ENCODE data around the gene UBAP2L.
"Not testable (repeated sequence)": the region's sequence is repeated elsewhere in the genome, so short reads cannot be mapped to it uniquely, and the experiment has no call there.

Gene UBAP2L

DNA sequence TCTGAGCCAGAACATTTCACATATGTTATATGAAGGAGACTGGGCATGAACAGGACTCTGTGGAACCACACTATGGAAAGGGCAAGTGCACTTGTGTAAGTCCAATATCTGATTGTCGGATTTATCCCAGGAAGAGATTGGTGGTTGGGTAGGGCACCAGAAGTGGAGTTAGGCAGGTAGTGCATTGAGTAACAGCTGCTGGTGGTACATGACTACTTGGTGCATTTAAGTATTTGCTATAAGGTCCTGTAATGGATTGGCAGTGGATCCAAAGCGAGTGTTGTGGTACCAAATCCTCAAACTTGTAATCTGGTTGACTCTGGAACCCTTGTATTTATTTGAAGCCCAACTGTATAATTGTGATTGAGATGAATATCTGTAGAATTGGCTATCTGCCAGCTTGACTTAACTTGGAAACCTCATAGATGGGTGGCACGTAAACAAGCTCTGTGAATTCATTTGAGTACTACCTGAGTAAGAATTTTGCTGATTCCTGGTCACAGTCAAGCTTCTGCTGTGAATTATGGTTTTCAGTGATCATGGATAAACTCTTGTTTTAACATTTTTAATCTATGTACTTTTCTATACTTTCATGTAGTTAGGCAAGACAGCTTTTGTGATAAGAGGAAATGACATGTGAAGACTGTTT, 21.1 kb downstream of the UBAP2L start:
- DNase-seq, result no peak

DNA sequence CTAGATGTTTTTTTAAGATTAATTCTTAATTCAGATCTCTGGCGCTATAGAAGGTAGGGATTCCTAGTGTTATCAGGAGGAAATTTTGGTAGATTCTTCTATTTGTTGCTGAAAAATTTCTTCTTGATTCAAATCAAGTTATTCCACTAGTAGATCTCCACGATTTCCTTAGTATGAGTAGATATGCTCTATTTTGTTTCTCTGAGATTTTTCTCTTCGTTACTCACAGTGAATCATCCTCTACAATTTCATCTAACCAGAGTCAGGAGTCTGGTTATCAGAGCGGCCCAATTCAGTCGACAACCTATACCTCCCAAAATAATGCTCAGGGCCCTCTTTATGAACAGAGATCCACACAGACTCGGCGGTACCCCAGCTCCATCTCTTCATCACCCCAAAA, 32.9 kb downstream of the UBAP2L start:
- DNase-seq, result no peak

DNA sequence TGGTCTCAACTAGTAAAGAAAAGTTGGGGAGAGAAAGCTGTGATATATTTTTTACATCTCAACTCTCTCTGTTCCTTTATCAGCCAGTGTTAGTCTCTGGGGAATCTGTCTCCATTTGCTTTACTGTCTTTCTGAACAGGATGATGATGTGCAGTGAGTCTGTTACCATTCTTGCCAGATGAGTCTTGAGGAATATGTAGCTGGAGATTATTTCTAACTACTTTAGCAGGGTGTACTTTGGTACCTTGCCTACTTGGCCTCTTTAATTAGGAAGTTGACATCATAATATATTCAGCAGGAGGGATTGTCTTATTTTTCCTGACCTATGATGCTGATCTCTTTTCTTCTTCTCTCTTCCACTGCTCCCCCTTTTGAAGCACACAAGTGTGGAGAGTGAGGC, 35.9 kb downstream of the UBAP2L start:
- no peak for DNase-seq

DNA sequence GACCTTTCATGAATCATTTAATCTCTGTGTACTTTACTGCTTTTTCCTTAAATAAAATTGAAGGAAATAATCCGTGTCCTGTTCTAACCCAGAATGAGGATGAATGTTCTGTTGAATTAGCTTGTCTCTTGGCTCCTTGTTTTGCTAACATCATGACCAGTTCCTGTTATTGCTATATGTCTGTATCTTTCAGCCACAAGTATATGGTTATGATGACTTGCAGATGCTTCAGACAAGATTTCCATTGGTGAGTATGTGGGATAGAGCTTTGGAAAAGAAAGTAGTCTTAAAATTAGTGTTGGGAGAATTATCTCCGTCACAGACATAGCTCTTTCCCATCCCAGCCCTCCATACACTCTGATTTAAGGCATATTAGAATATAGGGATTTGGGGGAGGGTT, 38.0 kb downstream of the UBAP2L start:
- no peak for DNase-seq

DNA sequence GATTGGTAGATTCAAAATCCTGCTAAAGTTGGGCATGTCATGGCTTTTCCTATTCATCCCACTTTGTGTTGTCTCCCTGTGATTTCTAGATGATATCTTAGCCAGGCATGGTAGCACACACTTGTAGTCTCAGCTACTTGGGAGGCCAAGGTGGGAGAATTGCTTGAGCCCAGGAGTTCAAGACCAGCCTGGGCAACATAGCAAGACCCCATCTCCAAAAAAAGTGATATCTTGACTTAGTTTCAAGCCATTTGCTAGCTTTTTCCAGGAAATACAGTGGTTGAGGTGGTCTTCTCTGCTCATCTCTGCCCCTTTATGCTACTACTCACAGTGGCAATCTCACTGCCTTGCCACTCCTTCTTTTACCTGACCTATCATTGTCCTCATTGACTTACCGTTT, 39.4 kb downstream of the UBAP2L start:
- DNase-seq, result no peak

DNA sequence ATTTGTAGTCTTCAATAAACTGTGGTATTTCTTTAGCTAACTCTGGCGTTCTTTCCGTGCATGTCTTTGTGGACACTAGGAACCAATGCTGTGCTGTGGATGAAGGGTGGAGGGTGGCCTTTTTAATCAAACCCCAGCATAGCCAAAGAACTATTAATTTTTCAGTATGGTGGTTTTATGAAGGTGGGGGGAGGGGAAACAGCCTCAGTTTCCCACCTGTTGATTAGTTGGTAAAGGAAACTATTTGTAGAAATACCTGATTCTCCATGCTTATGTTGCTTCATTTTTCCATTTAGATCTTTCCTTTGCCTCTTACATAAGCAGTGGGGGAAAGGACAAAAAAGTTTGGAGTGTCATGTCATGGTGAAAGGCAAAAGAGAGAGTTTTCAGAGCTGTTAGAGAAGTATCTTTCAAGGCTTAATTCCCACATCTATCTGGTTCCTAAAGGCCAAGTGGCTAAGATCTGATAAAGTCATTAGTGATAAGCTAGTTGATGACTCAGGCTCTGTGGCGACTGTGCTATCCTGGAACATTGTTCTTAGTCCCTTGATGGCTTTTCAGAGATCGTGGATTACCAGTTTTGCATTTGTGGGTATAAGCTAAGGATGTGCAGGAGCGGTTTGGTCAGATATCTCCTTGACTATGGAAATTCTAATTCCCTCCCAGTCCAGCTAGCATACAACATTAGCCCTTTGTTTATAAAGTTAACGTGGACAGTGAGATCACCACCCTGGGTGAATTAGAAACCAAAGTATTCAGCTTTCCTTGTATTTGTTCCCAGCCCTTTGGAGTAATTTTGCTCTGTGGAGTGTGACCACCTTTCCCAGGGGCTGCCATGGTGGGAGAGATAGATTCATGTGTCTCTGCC, 42.9 kb downstream of the UBAP2L start:
- no peak for DNase-seq

DNA sequence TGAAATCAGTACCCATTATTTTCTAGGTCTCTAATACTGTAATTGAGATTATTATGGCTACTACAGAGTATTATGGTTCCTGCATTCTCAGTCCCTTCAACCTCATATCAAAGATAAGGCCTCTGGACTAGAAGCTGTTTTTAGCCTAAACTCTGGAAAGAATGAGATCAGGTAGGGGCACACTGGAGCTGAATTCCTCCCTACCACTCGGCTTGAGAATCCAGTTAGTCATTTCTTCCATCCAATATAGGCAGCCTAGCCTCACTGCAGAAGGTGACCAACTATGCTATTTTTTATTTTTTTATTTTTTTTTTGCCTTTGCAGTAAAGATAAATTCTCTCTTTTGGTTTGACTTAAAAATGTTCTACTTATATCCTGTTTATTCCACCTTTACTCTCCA, 43.7 kb downstream of the UBAP2L start:
- DNase-seq, result no peak

DNA sequence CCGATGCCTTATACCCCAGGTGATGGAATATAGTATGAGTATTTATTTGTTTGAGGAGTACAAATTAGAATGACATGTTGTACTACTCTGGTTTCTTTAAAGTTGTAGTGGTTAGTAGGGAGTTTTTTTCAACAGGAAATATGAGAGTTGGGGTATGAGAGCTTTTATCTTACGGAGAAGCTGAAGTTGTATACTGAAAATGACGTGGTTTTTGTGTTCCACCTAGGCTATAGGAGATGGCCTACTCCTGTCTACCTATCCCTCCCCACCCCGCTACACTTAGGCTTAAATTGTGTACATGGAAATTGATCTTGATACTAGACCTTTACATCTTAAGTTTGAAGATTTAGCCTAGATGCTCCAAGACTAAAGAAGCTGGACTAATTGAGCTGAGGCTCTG, 44.8 kb downstream of the UBAP2L start:
- no peak for DNase-seq

DNA sequence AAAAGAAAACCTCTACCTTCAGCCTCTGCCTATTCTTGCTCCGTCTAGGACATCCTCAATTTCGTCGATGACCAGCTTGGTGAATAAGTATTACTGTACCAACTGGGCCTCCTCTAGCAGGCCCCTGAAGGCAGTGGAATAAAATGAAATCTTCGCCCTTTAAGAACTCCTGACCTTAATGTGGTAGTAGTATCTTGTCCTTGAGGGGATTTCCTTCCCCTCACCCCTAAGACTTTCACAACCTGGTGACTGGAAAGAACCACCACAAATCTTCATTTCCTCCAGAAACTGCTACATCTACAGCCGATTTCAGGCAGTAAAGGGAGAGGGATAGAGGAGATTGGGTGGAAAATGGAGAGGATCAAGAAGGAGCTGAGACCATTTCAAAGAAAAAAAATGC, 50.1 kb downstream of the UBAP2L start:
- no peak for DNase-seq

DNA sequence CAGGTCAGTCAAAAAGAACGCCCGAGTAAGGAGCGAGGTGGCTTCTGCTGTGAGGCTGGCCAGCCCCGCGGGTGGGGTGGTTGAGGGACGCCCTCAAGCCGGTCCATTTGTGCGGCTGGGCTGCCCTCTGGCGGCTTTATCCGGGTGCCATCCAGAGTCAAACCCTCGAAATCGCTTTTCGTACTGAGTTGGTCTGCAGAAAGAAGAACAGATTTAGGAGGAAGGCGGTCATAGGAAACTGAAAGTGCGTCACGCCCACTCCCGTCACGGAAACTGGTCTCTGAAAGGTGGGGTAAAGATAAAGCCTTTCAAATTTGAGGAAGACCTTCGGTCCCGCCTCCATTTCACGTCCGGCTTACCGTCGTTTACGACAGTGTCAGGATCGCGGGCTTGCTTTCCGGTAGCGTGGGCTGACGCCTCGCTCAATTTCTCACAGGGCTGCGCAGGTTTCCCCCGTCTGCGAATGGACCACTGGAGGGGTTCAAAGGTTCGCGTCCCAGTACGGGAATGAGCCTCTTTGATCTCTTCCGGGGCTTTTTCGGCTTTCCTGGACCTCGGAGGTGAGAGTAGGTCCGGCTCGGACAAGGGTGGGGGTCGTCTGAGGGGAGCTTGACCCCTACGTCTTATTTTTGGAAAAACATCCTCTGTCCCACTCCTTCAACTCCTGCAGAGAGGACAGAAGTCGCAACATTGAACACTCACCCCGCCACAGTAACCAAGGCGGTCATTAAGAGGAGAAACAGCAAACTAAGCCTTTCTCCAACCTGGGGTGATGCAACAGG, 51.7 kb downstream of the UBAP2L start, which contains the start of gene HAX1:
HAX1 (plus strand) TSS at position 413 of the 782 bp plus-strand sequence; CDS start at position 508, 95 bp downstream.
- DNase-seq, result peak; percentile 97

DNA sequence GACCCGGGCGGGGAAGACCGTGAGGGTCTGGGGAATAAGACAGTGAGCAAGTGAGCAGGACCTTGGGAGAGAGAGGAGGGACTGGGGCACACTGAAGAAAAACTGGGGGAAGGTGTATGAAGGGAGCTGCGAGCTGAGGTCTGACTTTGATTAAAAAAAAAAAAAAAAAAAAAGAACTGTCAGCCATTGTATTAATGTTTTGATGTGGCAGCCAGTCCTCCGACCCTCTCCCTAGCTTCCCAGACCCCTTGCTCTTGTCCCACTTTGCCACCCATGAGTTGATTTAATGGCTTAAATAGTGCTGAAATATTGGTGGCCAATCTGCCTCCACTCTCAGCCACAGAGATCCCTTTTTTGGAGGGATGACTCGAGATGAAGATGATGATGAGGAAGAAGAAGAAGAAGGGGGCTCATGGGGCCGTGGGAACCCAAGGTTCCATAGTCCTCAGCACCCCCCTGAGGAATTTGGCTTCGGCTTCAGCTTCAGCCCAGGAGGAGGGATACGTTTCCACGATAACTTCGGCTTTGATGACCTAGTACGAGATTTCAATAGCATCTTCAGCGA, 52.3 kb downstream of the UBAP2L start:
- DNase-seq, result no peak

DNA sequence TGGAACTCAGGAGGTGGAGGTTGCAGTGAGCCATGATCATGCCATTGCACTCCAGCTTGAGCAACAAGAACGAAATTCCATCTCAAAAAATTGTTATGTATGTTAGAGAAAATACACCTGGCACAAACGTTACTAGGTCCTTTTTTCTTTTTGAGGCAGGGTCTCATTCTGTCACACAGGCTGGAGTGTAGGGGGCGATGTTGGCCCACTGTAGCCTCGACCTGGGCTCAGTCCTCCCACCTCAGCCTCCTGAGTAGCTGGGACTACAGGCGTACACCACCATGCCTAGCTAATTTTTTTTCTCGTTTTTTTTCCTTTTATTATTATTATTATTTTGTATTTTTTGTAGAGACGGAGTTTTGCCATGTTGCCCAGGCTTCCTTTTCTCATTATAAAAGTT, 56.0 kb downstream of the UBAP2L start:
- no peak for DNase-seq

DNA sequence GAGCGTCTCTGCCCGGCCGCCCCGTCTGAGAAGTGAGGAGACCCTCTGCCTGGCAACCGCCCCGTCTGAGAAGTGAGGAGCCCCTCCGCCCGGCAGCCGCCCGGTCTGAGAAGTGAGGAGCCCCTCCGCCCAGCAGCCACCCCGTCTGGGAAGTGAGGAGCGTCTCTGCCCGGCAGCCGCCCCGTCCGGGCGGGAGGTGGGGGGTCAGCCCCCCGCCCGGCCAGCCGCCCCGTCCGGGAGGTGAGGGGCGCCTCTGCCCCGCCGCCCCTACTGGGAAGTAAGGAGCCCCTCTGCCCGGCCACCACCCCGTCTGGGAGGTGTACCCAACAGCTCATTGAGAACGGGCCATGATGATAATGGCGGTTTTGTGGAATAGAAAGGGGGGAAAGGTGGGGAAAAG, 66.8 kb downstream of the UBAP2L start:
- not testable (repeated sequence) for DNase-seq

DNA sequence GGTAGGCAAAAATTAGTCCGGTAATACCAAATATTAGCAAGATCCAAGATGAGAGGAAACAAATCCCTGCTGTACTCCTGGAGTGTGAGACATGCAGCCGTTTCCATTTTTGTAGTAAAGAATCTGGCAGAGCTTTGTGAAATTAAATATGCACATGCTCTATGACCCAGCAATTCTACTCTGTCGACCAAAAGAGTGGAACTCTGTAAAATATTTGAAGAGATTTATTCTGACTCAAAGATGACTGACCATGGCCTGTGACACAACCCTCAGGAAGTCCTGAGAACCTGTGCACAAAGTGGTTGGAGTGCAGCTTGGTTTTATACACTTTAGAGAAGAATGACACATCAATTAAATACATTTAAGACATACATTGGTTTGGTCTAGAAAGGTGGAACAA, 67.9 kb downstream of the UBAP2L start:
- no peak for DNase-seq

DNA sequence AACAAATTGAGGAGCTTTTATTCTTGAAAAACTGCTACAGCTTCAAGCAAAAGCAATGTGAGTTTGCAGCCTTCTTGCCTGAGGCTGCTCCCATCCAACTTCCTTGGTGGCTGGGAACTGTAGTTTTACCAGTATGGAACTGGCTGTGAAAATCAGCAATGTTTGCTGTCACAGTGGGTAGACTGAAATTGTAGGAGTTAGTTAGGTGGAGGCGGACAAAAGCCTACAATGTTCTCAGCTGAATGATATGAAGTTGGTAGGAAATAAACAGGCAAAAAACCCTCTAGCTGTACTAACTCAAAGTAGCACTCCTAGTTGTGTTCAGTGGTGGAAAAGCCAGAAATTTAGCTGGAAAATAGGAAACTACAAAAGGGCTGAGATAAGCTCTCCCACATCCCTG, 70.2 kb downstream of the UBAP2L start:
- DNase-seq, result no peak

DNA sequence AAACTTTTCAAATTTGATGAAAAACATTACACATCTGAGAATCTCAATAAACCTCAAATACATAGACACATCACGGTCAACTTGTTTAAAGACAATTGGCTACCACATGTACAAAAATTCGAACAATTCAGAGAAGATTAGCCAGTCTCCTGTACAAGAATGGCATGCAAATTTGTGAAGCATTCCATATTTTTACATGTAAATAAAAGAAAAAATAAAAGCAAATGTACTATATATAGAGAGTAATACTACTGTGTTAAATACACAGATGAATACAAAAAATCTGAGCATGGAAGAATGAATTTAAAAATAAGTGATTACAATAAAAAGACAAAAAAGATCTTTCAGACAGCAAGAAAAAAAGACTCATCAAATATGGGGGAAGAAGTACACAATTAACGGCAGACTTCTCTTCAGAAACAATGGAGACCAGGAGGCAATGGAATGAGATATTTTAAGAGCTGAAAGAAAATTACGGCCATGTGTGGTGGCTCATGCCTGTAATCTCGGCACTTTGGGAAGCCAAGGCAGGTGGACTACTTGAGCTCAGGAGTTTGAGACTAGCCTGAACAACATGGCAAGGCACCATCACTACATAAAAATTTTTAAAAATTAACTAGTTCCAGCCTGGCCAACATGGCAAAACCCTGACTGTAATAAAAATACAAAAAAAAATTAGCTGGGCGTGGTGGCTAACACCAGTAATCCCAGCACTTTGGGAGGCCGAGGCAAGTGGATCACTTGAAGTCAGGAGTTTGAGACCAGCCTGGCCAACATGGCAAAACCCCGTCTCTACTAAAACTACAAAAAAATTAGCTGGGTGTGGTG, 74.9 kb downstream of the UBAP2L start:
- no peak for DNase-seq

DNA sequence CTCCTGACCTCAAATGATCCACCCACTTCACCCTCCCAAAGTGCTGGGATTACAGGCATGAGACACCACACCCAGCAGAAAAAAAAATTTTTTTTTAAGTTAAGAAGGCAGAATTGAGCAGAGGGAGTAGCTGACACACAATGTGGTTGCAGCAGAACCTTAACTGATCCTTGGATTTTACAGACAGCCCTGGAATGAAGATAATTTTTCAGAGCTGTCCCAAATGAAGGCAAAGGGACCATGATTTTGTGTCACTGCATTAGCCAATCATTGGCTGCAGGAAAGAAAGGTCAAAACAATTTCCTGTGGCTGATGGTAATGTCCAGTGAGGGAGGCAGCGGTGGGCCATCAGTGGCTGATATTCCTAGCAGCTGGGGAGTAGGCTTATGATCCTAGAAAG, 80.8 kb downstream of the UBAP2L start:
- no peak for DNase-seq

DNA sequence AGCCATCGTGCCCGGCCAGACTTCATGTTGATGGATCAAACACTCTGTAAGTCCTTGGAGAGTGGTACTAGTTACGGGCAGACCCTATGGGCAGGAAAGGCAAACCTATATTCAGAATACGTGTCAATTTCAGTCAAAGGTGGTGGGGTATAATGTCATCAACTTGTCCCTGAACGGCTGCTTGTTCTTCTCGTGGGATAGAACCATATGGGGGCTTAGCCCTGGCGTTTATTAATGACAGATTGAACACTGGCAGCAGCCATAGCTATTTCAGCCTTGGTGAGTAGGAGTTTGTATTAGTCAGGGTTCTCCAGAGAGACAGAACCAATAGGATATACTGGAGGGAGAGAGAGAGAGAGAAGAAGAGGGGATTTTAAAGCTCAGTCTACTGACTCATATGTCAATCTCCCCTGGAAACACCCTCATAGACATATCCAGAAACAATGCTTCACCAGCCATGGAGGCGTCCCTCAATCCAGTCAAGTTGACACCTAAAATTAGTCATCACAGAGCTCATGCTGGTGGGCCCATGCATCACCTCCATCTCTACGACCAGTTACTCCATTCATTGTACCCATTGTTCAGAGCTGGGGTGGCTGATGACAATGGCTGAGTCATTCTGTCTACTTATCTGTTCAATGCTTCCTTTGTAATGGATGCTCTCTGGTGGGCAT, 84.0 kb downstream of the UBAP2L start:
- DNase-seq, result peak; percentile 73

DNA sequence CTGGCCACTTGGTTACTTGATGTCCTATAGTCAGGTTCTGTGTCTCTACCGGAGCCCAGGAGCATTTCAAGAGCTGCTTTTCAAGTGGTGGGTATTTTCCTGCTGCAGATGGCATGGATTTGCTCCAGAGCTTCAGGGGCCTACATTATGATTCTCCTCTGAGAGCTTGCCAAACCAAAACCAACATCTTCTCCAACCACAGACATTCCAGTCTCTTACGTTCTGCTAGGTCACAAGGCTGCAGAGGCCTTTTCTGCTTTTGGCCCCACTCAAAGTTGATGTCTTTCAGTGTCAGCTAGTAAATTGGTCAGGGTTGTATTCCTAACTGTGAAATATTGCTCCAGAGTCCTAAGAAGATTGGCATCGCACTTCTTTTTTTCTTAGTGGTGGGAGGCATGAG, 85.4 kb downstream of the UBAP2L start:
- DNase-seq, result no peak

DNA sequence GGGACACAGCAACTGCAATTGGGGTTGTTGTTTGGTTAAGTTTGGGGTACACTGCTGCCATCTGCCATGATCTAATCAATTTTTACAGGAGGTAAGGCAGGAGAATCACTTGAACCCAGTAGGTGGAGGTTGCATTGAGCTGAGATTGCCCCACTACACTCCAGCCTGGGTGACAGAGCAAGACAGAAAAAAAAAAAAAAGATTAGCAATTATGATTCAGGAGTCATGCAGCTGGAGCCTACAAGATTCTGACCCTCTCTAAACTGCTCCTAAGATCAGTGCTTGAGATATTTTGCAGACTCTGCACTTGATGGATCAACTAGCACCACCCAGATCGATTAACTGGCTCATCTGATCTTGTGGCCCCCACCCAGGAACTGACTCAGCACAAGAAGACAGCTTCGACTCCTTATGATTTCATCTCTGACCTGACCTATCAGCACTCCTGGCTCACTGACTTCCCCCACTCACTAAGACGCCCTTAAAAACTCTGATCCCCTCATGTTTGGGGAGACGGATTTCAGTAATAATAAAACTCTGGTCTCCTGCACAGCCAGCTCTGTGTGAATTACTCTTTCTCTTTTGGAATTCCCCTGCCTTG, 87.0 kb downstream of the UBAP2L start:
- DNase-seq, result not testable (repeated sequence)

DNA sequence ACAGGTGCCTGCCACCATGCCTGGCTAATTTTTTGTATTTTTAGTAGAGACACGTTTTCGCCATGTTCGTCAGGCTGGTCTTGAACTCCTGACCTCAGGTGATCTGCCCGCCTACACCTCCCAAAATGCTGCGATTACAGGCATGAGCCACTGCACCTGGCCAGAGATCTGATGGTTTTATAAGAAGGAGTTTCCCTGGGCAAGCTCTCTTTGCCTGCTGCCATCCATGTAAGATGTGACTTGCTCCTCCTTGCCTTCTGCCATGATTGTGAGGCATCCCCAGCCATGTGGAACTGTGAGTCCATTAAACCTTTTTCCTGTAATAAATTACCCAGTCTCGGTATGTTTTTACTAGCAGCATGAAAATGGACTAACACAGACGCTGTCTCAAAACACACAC, 88.4 kb downstream of the UBAP2L start:
- not testable (repeated sequence) for DNase-seq

All from activated CD8-positive, alpha-beta memory T cell treated with anti-CD3 and anti-CD28 coated beads, Interleukin-2, amount 50 U/mL, for 48 hours (primary cell).